Prostate gland (tissue), 2 donors: ENCODE measurements around the gene ZNF732.

Source experiments
- POLR2A ChIP-seq: fragments of 450-650 bp; IDR thresholded peaks from one replicate; pipeline ENCODE4 v1.6.1; 2016; ENCODE audit warnings: antibody characterized with exemption, mild to moderate bottlenecking
- POLR2AphosphoS5 ChIP-seq: sonication (generic); formaldehyde crosslinking; IDR thresholded peaks from one replicate; pipeline ENCODE4 v1.6.1; 2017; ENCODE audit warnings: antibody characterized with exemption
- TF ChIP-seq, protein P1 (sequence below), 4 experiments: fragments of 200-600 bp in 2 of 4; fragments of 450-650 bp in 2 of 4; sonication (generic) in 2 of 4; IDR thresholded peaks; 1 replicate in 3 of 4; 2 replicates in 1 of 4; pipeline ENCODE4 v1.5.1; 2016 to 2019; ENCODE audit warnings: antibody characterized with exemption in 4 of 4, mild to moderate bottlenecking in 2 of 4, moderate library complexity in 2 of 4

GRCh38 chr4:234178-234577, 71.1 kb downstream of the ZNF732 start:
- TF ChIP-seq, protein P1, sequence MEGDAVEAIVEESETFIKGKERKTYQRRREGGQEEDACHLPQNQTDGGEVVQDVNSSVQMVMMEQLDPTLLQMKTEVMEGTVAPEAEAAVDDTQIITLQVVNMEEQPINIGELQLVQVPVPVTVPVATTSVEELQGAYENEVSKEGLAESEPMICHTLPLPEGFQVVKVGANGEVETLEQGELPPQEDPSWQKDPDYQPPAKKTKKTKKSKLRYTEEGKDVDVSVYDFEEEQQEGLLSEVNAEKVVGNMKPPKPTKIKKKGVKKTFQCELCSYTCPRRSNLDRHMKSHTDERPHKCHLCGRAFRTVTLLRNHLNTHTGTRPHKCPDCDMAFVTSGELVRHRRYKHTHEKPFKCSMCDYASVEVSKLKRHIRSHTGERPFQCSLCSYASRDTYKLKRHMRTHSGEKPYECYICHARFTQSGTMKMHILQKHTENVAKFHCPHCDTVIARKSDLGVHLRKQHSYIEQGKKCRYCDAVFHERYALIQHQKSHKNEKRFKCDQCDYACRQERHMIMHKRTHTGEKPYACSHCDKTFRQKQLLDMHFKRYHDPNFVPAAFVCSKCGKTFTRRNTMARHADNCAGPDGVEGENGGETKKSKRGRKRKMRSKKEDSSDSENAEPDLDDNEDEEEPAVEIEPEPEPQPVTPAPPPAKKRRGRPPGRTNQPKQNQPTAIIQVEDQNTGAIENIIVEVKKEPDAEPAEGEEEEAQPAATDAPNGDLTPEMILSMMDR (IDR thresholded peaks at IDR 0.05), result no peak
- TF ChIP-seq POLR2A, result no peak
- no peak for TF ChIP-seq POLR2AphosphoS5
